NCI-H226 (cell line): Measurements from ENCODE around the gene AGMAT.

Experiments used
- DNase-seq: peaks from one replicate; pipeline ENCODE4 v3.0.0-alpha.2; 2015

AGMAT gene

GRCh38 chr1:15557594-15557993 lies 27.3 kb downstream of the AGMAT start:
- no peak for DNase-seq

DNA sequence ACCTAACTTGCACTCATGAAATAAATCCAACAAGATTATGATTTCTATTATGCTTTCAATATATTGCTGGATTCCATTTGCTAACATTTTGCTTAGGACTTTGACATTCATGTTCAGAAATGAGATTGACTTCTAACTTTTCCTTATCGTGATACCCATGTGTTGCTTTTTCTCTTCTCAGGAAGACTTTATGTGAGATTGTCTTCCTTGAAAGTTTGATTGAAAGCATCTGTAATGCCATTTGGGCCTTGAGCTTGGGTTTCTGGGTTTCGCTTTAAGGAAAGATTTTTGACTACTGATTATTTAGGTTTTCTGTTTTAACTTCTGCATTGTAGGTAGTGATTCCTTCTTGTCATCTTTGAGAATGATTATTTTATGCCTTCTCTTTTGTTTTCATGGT lies 27.8 kb downstream of the AGMAT start:
- no peak for DNase-seq

DNA sequence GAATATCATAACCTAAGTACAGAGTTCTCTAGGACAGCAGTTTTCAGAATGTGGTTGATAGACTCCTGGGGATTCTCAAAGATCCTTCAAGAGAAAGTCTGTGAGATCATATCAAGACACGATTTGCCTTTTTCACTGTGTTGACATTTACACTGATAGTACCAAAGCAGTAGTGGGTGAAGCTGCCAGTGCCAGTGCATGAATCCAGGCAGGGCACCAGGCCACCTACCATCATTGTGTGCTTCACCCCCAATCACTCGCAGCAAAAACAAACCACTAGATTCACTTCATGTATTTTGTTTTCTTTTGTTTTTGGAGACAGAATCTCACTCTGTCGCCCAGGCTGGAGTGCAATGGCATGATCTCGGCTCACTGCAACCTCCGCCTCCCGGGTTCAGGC lies 34.3 kb downstream of the AGMAT start:
- no peak for DNase-seq

DNA sequence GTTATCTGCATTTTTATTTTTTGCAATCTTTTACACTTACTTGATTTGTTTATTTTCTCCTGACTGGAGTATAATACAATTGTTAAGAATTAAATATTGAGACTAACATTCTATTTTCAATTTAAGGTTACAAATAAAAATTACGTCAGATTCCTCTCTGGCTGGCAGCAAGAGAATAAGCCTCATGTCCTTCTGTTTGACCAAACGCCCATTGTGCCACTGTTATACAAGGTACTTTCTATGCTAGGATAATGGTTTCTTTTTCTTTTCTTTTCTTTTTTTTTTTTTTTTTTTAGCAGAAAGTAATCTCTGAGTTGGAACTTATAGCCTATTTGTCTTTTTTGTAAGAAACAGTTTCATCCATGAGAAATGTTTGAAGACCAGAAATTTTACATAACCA lies 38.2 kb downstream of the AGMAT start:
- DNase-seq = no peak

DNA sequence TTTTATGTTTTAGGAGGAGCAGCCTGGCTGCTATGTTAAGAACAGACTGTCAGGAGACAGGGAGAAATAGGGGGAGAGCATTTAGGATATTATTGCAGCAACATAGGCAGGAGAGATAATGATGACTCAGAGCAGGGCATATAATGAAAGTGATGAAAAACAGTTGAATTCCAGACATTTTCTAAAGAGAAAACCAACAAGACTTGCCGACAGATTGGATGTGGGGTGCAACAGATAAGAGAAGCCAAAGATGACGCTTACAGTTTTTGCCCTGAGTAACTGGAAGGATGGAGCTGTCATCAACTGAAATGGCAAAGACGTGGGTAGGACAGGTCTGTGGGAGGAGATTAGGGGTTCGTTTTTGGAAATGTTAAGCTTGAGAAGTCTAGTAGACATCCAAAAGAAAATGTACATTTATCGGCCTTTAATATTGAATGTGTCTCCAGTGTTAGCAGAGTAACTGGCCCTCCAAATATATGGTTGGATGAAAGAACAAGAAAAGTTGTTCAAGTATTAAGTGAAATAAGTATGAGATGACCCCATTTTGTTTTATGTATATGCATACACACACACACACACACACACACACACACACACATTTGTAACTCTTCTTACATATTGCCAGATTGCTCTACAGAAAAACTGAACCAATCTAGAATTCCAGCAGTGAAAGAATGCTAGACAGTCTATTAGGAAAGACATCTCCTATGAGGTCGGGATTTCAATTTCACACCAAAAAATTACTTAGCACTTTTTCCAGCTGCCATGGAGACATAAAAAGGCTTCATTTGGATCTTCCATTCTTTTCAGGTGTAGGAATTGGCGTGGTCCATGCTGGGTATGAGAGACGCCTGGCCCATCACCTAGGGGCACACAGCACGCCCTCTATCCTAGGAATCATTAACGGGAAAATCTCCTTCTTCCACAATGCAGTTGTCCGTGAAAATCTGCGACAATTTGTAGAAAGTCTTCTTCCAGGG lies 41.0 kb downstream of the AGMAT start:
- peak; percentile 94 for DNase-seq

GRCh38 chr1:15543251-15543588 lies 41.6 kb downstream of the AGMAT start:
- no peak for DNase-seq

DNA sequence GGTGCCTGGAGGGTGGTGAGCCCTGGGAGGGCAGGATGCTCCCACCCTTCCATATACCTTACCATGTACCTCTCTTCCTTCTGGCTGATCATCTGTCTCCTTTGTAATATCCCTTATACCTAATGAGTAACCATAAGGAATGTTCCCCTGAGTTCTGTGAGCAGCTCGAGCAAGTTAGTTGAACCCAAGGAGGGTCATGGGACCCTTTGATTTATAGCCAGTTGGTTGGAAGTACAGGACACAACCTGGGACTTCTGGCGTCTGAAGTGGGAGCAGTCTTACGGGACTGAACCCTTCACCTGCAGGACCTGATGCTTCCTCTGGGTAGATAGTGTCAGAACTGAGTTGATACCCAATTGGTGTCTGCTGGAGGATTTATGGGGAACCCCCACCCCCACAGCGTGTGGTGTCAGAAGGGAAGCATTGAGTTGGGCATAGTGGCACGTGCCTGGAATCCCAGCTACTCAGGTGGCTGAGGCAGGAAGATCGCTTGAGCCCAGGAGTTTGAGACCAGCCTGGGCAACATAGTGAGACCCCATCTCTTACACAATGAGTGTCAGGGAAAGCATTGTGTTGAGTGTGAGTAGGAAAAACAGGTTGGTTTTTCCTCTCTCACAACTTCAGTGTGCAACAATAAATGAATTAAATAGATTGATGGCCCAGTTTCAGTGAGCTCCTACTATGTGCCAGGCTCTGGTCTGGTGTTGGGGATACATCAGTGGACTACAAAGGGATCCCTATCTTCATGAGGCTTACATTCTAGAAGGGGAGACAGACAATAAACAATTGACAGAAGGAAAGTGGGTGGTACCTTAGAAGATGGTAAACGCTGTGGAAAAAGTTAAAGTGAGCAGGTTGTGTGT lies 42.2 kb downstream of the AGMAT start:
- no peak for DNase-seq

DNA sequence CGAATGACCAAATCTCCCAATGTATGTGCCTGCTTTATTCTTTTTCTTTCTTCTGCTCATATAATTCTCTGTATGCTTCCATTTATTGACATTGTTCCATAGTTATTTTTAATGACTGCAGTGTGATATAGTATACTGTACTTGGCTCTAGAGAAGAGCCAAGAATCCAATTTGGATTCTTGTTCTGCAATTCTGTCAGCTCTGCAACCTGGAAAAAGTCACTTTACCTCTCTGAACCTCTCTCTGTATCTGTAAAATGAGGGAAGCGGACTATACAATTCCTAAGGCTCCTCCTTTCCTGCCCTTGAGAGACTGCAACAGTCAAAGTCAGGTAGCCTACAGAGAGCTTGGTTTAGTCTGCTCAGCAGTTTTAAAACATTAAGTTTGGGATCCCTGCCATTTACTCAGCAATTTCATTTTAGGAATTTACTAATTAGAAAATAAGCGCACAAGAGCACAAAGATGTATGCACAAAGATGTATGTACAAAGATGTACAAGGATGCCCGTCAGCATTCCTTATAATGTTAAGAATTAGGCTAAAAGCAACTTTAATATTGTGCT lies 43.5 kb downstream of the AGMAT start:
- no peak for DNase-seq

DNA sequence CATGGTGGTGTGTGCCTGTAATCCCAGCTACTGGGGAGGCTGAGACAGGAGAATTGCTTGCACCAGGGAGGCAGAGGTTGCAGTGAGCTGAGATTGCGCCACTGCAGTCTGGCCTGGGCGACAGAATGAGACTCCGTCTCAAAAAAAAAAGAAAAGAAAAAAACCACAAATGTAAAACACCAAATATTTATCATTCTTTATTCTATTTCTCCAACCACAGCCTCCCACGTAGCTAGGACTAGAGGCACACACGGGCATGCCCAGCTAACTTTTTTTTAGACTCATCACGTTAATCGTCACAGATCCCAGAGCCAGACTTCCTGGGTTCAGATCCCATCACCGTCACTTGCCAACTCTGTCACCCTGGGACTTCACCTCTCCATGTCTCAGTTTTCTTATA lies 44.7 kb downstream of the AGMAT start:
- DNase-seq = no peak

- no peak for DNase-seq
Measured at GRCh38 chr1:15538771-15539170, 46.1 kb downstream of the AGMAT start.

DNA sequence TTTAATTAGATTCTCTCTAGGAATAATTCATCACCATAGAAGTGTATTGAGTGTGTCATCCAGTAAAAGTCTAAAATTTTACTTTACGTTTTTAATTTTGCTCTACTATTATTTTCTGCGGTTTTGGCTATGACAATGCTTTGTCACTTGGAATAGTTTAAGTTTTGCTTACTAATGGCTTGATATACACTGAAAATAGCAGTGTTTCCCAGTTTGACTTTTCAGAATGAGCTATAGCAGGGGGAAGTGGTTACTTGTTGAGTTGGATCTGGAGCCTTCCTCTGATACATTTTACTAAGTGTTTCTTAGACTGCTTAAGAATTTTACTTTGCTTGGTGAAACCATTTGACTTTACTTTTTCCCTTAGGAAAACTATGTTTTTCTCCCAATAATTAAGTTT lies 53.2 kb downstream of the AGMAT start:
- no peak for DNase-seq

- DNase-seq = no peak
Measured at GRCh38 chr1:15531003-15531402, 53.8 kb downstream of the AGMAT start.

GRCh38 chr1:15526490-15527339 lies 58.1 kb downstream of the AGMAT start, which contains the start of gene DNAJC16:
Gene DNAJC16, plus strand, starts transcription at chr1:15526848. Its CDS starts 2,258 bp downstream, at chr1:15529106.
- peak; percentile 100 for DNase-seq

- DNase-seq = no peak
Measured at GRCh38 chr1:15526021-15526489, 58.8 kb downstream of the AGMAT start.

GRCh38 chr1:15525050-15526020 lies 59.5 kb downstream of the AGMAT start:
- peak; percentile 80 for DNase-seq

DNA sequence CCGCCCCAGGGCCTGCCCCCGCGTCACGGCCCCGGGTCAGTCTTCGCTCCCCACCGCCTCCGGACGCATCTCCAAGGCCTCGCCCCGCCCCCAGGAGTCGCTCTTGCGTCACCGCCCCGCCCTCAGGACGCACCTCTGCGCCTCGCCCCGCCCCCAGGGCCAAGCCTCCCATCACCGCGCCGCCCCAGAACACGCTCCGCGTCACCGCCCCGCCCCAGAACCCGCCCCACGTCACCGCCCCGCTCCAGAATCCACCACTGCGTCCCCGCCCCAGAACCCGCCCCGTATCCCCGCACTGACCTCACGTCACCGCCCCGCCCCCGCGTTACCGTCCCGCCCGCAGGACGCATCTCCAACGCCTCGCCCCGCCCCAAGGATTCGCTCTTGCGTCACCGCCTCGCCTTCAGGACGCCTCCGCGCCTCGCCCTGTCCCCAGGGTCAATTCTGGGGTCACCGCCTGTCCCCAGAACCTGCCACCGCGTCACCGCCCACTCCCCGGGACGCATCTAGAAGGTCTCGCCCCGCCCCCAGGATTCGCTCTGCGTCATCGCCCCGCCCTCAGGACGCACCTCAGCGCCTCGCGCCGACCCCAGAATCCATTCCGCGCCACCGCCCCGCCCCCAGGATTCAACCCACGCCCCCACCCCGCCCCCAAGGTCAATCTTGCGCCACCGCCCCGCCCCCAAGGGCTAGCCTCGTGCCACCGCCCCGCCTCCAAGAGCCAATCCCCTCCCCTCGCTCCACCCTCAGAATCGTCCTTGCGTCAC lies 60.4 kb downstream of the AGMAT start:
- peak; percentile 87 for DNase-seq

DNA sequence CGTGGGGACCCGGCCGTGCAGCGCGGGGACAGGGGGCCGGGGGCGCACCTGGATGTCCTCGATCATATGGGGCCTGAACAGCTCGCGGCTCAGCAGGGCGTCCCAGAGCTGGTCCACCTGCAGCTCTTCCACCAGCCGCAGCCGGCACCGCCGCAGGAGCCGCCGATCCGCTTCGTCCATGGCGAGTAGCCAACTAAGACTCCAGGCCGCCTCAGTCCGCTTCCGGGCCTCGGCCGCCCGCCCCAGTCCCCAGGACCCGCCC lies 60.9 kb downstream of the AGMAT start, which contains the start of gene CASP9:
CASP9 (minus strand) TSS at position 195 of the 262 bp plus-strand sequence; CDS start at position 180, 15 bp downstream.
- DNase-seq = no peak

DNA sequence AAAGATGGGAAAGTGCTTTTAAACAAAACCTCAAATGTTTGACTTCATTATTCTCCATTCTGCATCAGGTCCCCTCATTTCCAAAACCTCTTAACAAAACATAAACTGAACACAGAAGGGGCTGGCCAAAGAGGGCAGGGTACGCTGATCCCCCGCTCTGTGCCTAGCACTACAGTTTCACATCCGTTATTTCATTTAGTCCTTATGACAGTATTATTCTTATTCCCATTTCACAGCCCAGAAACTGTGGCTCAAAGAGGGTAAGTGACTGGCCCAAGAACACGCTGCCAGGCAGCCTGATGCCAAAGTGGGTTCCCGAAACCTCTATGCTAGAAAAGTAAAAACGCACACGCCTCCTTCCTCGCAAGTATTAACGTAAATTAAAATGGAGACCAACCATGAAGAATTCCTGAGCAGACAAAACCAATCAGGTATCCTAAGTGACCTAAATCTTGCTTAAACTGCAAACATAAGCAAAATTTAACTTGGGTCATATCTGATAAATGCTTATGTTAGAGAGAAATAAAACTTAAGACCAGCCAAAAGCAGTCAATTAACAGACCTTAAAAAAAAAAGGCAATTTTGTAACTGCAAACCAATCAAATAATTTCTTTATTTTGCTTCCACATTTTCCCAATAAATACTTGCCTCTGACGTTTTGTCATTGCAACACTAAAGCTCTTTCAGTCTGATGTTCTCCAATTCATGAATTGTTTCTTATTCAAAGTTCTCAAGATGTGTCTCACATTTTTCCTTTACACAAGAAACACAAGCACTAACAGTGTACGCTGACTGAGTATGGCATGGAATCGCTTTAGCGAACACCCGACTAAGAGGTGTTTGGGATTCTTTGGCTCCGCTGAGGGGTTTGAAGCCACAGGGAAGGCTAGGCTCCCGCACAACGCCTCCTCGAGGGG lies 61.5 kb downstream of the AGMAT start:
- no peak for DNase-seq

- DNase-seq = no peak
Measured at GRCh38 chr1:15522551-15522950, 62.3 kb downstream of the AGMAT start.
